ENCODE results near the gene RPUSD3.

RPUSD3 gene

DNA sequence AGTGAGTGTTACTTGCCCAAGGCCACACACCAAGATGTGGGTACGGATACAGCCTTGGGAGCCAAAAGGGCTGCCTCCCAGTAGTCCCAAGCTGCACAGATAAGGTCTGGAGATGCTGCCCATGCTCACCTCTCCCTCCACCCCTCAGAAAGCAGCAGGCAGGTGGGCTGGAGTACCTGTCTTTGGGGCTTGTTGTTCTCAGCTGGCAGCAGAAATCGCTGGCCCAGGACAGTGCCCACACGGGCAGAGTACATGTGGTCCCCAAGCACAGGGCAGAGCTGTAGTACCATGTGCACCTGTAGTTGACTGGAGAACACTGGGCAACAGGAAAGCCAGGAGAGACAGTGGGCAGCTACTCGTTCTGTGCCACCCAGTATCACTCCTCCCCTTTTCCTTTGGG lies 5.0 kb downstream of the RPUSD3 start:
- H3K4me3 ChIP-seq (ENCODE audit: low read depth, low read length) = no peak overlapping the region
- no peak for DNase-seq
- TF ChIP-seq CTCF (IDR thresholded peaks at IDR 0.05; ENCODE audit: low read depth, low read length) = no peak
- H3K27me3 ChIP-seq = no peaks in the 10 kb centered on the region
- H3K36me3 ChIP-seq = no peaks in the 10 kb centered on the region
- H3K9me3 ChIP-seq = no peaks in the 10 kb centered on the region
- no peaks in the 10 kb centered on the region for H3K4me1 ChIP-seq

DNA sequence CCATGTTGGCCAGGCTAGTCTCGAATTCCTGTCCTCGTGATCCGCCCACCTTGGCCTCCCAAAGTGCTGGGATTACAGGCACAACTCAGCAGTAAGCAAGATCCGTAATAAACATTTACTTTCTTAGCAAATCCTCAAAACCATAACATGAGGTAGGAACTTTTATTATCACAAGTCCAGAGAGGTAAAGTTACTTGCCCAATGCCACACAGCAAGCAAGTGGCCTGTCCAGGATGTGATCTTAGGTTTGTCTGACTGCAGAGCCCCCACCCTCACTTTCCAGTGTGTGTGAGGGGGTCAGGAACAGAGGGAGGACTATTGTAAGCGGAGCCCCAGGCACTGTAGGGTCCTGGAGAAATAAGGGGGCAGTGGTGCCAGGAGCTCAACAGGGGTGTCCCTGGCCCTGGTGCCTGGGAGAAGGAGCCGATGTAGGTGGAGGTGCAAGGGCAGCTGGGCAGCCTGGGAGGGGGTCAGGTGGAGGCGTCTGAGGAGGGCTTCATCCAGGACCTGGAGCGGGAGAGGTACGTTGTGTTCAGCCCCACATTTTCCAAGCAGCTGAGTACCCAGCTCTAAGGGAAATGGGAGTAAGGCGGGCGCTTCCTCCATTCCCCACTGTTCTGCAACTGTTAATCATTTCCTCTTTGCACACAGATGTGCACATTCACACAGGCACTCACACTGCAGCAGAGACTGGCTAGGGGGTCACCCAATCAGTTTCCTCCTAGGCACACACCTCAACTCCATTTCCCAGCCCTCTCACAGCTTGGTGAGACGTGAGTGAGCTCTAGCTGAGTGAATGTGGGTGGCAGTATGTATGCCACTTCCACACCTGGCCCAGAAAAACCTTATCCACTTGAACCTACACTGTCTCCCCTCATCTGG lies 5.9 kb downstream of the RPUSD3 start:
- no peak for TF ChIP-seq CTCF (IDR thresholded peaks at IDR 0.05; ENCODE audit: low read depth, low read length)
- H3K9me3 ChIP-seq = no peaks in the 10 kb centered on the region
- no peaks in the 10 kb centered on the region for H3K27me3 ChIP-seq
- H3K4me1 ChIP-seq = no peaks in the 10 kb centered on the region
- DNase-seq = no peak
- H3K36me3 ChIP-seq = no peaks in the 10 kb centered on the region
- H3K4me3 ChIP-seq (ENCODE audit: low read depth, low read length) = no peak overlapping the region

- no peaks in the 10 kb centered on the region for H3K4me1 ChIP-seq
- H3K9me3 ChIP-seq = no peaks in the 10 kb centered on the region
- no peaks in the 10 kb centered on the region for H3K27me3 ChIP-seq
- TF ChIP-seq CTCF (IDR thresholded peaks at IDR 0.05; ENCODE audit: low read depth, low read length) = no peak
- no peaks in the 10 kb centered on the region for H3K36me3 ChIP-seq
- no peak for DNase-seq
- no peak overlapping the region for H3K4me3 ChIP-seq (ENCODE audit: low read depth, low read length)
Measured at GRCh38 chr3:9834520-9835380, 9.1 kb downstream of the RPUSD3 start.

DNA sequence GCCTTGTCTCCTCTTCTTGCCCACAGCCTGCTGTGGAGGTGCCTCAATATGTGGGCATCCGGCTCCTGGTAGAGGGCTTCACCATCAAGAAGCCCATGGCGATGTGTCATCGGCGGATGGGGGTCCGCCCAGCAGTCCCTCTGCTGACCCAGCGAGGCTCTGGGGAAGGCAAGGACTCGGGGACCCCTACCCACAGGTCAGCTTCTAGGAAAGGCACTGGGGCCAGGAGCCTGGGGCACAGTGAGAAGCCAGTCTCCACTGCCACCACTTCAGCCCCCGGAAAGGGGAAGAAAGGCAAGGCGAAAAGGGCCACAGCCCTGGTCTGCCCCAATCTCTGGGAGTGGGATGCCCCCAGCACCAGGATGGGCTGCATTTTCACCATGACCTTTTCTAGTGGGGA lies 10.7 kb downstream of the RPUSD3 start:
- H3K9me3 ChIP-seq = no peaks in the 10 kb centered on the region
- no peak overlapping the region for H3K4me3 ChIP-seq (ENCODE audit: low read depth, low read length)
- DNase-seq = no peak
- H3K36me3 ChIP-seq = no peaks in the 10 kb centered on the region
- H3K4me1 ChIP-seq = no peaks in the 10 kb centered on the region
- TF ChIP-seq CTCF (IDR thresholded peaks at IDR 0.05; ENCODE audit: low read depth, low read length) = no peak
- H3K27me3 ChIP-seq = no peaks in the 10 kb centered on the region

DNA sequence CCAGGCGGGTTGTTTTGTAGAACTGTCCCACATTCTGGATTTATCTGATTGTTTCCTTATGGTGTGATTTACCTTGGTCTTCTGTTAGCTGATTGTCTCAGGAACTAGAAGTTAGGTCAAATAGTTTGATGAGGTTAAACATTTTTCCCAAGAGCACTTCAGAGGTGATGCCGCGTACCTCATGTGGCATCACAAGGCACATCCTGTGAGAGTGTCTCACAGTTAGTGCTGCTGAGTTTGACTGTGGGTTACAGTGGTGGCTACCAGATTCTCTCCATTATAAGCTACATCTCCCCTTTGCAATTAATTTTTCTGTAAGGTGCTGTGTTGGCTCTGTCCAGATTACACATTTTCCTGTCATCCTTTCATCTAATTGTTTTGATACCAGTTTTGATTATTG lies 12.6 kb downstream of the RPUSD3 start:
- Histone ChIP-seq H3K4me3 (ENCODE audit: low read depth, low read length) (no peak overlapping the region), H3K36me3 (no peaks in the 10 kb centered on the region), H3K4me1 (no peaks in the 10 kb centered on the region), H3K9me3 (no peaks in the 10 kb centered on the region), H3K27me3 (no peaks in the 10 kb centered on the region)
- no peak for DNase-seq
- no peak for TF ChIP-seq CTCF (IDR thresholded peaks at IDR 0.05; ENCODE audit: low read depth, low read length)

All from BE2C (cell line).